Cardiac fibroblast (primary cell): Measurements from ENCODE around the gene XYLT1.

Experiments used
- DNase-seq, 2 donors: peaks; one replicate each; pipeline versions ENCODE4 v3.0.0 to v3.0.0-alpha.2; 2010; ENCODE audit warnings: low read depth in 2 of 2
- H3K4me3 ChIP-seq, 2 donors: replicated peaks in 1 of 2; 1 replicate in 1 of 2; 2 replicates in 1 of 2; pipeline ENCODE4 v1.5.1; 2011; ENCODE audit warnings: low read depth in 2 of 2, low read length in 2 of 2, mild to moderate bottlenecking in 2 of 2, moderate library complexity in 1 of 2
- CTCF ChIP-seq: IDR thresholded peaks from one replicate; pipeline ENCODE4 v1.5.1; 2011; ENCODE audit warnings: low read depth, mild to moderate bottlenecking, low read length, inconsistent platforms

Gene XYLT1

GRCh38 chr16:17215306-17215705 lies 255.5 kb downstream of the XYLT1 start:
- no peak overlapping the region for H3K4me3 ChIP-seq
- no peak for DNase-seq
- no peak for TF ChIP-seq CTCF

DNA sequence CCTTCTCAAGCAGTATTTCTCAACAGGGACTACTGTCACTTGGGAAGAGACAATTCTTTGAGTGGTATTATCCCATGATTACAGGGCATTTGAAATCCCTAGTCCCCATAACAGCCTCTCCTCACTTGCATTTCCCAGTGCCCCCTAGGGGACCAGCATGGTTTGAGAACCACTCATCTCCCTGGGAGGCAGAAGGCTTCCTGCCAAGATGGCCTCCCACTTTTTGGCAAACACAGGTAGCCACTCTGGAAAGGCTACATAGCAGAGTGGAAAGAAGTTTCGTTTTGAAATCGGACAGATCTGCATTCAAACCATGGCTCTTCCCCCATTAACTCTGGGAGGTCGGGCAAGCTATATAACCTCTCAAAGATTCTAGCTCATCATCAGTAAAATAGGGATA lies 256.8 kb downstream of the XYLT1 start:
- no peak overlapping the region for H3K4me3 ChIP-seq
- no peak for TF ChIP-seq CTCF
- no peak for DNase-seq

- TF ChIP-seq CTCF: no peak
- no peak overlapping the region for H3K4me3 ChIP-seq
- no peak for DNase-seq
These were observed 257.7 kb downstream of the XYLT1 start for GRCh38 chr16:17213025-17213424.

GRCh38 chr16:17212606-17213005 lies 258.2 kb downstream of the XYLT1 start:
- no peak for TF ChIP-seq CTCF
- H3K4me3 ChIP-seq: no peak overlapping the region
- no peak for DNase-seq

- no peak overlapping the region for H3K4me3 ChIP-seq
These were observed 259.0 kb downstream of the XYLT1 start for GRCh38 chr16:17211797-17212196.

GRCh38 chr16:17206712-17207111 lies 264.0 kb downstream of the XYLT1 start:
- H3K4me3 ChIP-seq: no peak overlapping the region
- no peak for DNase-seq
- TF ChIP-seq CTCF: no peak

More at GRCh38 chr16:17211797-17212196, 259.0 kb downstream of the XYLT1 start:
- no peak for DNase-seq
- peak; percentile 13 for TF ChIP-seq CTCF

GRCh38 chr16:17205279-17206211 lies 265.2 kb downstream of the XYLT1 start:
- DNase-seq: no peak
- H3K4me3 ChIP-seq: no peak overlapping the region
- TF ChIP-seq CTCF: no peak
